ENCODE data around the gene PRKRA.
"Not testable (repeated sequence)": the region's sequence is repeated elsewhere in the genome, so short reads cannot be mapped to it uniquely, and the experiment has no call there.

The PRKRA gene

GRCh38 chr2:178478130-178478438 is 27.1 kb upstream of the PRKRA start:
- DNase-seq (ENCODE audit: low read depth), result no peak
- peak overlapping the region; percentile 92 for H3K4me3 ChIP-seq (ENCODE audit: low read length)
- no peak for TF ChIP-seq CTCF (conservative IDR thresholded peaks at IDR 0.05; ENCODE audit: low read length)

GRCh38 chr2:178477443-178478129 is 26.6 kb upstream of the PRKRA start:
- no peak for TF ChIP-seq CTCF (conservative IDR thresholded peaks at IDR 0.05; ENCODE audit: low read length)
- no peak for DNase-seq (ENCODE audit: low read depth)
- peak overlapping the region; percentile 92 for H3K4me3 ChIP-seq (ENCODE audit: low read length)

- TF ChIP-seq CTCF (conservative IDR thresholded peaks at IDR 0.05; ENCODE audit: low read length), result no peak
- H3K4me3 ChIP-seq (ENCODE audit: low read length), result no peak overlapping the region
- no peak for DNase-seq (ENCODE audit: low read depth)
These were observed 25.5 kb upstream of the PRKRA start for GRCh38 chr2:178476477-178476876.

GRCh38 chr2:178474560-178474959 is 23.6 kb upstream of the PRKRA start:
- no peak for TF ChIP-seq CTCF (conservative IDR thresholded peaks at IDR 0.05; ENCODE audit: low read length)
- H3K4me3 ChIP-seq (ENCODE audit: low read length), result no peak overlapping the region
- DNase-seq (ENCODE audit: low read depth), result no peak

GRCh38 chr2:178473931-178474330 is 23.0 kb upstream of the PRKRA start:
- TF ChIP-seq CTCF (conservative IDR thresholded peaks at IDR 0.05; ENCODE audit: low read length), result no peak
- no peak overlapping the region for H3K4me3 ChIP-seq (ENCODE audit: low read length)
- DNase-seq (ENCODE audit: low read depth), result peak; percentile 31

GRCh38 chr2:178473373-178473772 is 22.4 kb upstream of the PRKRA start:
- DNase-seq (ENCODE audit: low read depth), result no peak
- no peak for TF ChIP-seq CTCF (conservative IDR thresholded peaks at IDR 0.05; ENCODE audit: low read length)
- no peak overlapping the region for H3K4me3 ChIP-seq (ENCODE audit: low read length)

GRCh38 chr2:178471313-178471712 is 20.3 kb upstream of the PRKRA start:
- not testable (repeated sequence) for H3K4me3 ChIP-seq (ENCODE audit: low read length)

More at GRCh38 chr2:178471313-178471712, 20.3 kb upstream of the PRKRA start:
- not testable (repeated sequence) for DNase-seq (ENCODE audit: low read depth)

Data from AG10803 (cell line).